ENCODE results near the gene ABCC5. TPM values are rescaled to one million over a fixed set of nuclear protein-coding genes. Genes with fewer than 3 reads are reported as not detected.

The ABCC5 gene
- total and polyA plus RNA-seq, 2 experiments from 2014 or later: 27.8 to 41.4 TPM

DNA sequence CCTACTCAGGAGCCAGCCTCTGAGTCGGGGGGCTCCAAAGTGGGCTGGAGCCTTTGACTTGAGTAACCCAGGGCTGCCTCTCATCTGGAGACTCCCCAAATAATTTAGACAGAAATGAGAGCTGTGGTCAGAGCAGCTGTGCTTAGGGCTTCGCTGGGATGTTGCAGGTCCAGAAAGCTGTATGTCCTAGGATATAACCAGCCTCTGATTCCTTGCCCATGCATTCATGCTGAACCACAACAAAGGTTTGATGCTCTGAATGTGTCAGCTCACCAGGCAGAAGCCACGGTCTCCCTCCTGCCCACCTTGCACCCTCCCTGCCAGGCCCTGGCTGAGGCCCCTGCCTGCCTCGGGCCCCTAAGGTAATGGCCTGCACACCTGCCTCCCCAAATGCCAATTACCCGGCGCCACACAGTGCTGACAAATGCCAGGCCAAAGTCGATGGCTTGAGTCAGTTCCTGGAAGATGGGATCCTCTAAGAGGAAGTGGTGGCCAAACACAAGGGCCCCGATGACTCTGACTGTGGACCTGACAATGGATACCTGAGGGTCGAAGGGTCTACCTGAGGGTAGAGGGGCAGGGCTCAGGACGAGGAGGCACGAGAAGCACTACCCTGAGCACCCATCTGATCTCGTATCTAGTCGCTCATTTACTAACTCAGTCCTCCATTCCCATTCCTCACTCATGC, 111.3 kb downstream of the ABCC5 start:
- Histone ChIP-seq H3K27me3 (no peaks in the 10 kb centered on the region), H3K27ac (no peak overlapping the region), H3K4me3 (no peak overlapping the region), H3K4me2 (no peak overlapping the region), H3K9me2 (replicated peaks; ENCODE audit: insufficient read depth) (no peaks in the 10 kb centered on the region), H2AFZ (no peak overlapping the region), H3K4me1 (ENCODE audit: insufficient read depth) (no peaks in the 10 kb centered on the region), H3K79me2 (no peaks in the 10 kb centered on the region), H4K20me1 (ENCODE audit: insufficient read depth, poor library complexity, severe bottlenecking) (no peaks in the 10 kb centered on the region), H3K36me3 (replicated peaks; ENCODE audit: insufficient read depth, low read depth) (no peaks in the 10 kb centered on the region), H3K9me3 (ENCODE audit: low read depth) (no peaks in the 10 kb centered on the region)
- DNase-seq (ENCODE audit: low spot score): no peak
- no peak for TF ChIP-seq EZH2 (IDR thresholded peaks at IDR 0.05; ENCODE audit: borderline replicate concordance)
- TF ChIP-seq, protein P1, sequence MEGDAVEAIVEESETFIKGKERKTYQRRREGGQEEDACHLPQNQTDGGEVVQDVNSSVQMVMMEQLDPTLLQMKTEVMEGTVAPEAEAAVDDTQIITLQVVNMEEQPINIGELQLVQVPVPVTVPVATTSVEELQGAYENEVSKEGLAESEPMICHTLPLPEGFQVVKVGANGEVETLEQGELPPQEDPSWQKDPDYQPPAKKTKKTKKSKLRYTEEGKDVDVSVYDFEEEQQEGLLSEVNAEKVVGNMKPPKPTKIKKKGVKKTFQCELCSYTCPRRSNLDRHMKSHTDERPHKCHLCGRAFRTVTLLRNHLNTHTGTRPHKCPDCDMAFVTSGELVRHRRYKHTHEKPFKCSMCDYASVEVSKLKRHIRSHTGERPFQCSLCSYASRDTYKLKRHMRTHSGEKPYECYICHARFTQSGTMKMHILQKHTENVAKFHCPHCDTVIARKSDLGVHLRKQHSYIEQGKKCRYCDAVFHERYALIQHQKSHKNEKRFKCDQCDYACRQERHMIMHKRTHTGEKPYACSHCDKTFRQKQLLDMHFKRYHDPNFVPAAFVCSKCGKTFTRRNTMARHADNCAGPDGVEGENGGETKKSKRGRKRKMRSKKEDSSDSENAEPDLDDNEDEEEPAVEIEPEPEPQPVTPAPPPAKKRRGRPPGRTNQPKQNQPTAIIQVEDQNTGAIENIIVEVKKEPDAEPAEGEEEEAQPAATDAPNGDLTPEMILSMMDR (IDR thresholded peaks at IDR 0.05; ENCODE audit: poor library complexity): no peak
- no peak for TF ChIP-seq EZH2phosphoT487 (IDR thresholded peaks at IDR 0.05; ENCODE audit: low read depth, severe bottlenecking, unreplicated experiment)
- 83% methylated on average over 13 of the region's 13 CpGs for WGBS (ENCODE audit: low lambda C conversion rate, missing lambda C conversion rate)

DNA sequence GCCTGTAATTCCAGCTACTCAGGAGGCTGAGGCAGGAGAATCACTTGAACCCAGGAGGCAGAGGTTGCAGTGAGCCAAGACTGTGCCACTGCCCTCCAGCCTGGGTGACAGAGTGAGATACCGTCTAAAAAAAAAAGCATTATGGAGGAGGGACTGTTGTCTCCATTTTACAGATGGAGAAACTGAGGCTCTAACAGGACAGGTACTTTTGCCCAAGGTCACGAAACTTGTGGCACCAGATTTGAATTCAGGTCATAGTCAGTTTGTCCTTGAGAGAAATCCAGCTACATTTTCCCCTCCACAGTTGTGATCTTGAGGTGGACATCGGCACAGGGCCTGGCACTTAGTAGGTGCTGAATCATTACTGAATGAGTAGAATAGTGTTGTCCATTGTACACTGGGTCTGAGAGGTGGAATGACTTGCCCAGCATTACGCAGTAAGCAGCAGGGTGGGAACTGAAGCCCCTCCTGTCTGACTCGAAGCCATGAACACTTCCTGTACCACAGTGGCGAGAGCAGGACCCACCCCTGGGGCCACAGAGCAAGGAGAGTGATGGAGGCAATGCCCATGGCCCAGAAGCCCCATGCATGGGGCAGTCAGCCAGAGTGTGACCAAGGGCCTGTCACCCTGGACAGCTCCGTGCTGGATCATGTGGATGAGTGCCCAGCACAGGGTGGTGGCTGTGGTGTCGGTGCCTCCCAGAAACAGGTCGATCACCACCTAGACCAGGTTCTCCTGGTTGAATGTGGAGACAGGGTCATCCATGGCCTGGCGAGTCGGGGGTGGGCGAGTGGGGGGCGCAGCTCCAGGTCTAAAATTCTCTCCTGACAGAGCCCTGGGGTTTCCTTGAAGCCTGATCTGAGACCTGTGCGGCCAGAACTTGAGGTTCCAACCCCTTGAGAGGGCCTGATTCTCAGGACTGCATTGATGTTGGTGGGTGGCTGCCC, 112.6 kb downstream of the ABCC5 start:
- Histone ChIP-seq H3K27ac (no peak overlapping the region), H3K9me2 (replicated peaks; ENCODE audit: insufficient read depth) (no peaks in the 10 kb centered on the region), H3K27me3 (no peaks in the 10 kb centered on the region), H3K4me3 (no peak overlapping the region), H4K20me1 (ENCODE audit: insufficient read depth, poor library complexity, severe bottlenecking) (no peaks in the 10 kb centered on the region), H3K36me3 (replicated peaks; ENCODE audit: insufficient read depth, low read depth) (no peaks in the 10 kb centered on the region), H3K79me2 (no peaks in the 10 kb centered on the region), H2AFZ (no peak overlapping the region), H3K4me1 (ENCODE audit: insufficient read depth) (no peaks in the 10 kb centered on the region), H3K9me3 (ENCODE audit: low read depth) (no peaks in the 10 kb centered on the region), H3K4me2 (no peak overlapping the region)
- DNase-seq (ENCODE audit: low spot score): no peak
- TF ChIP-seq, protein P1 (IDR thresholded peaks at IDR 0.05; ENCODE audit: poor library complexity): no peak
- TF ChIP-seq EZH2 (IDR thresholded peaks at IDR 0.05; ENCODE audit: borderline replicate concordance) (no peak), EZH2phosphoT487 (IDR thresholded peaks at IDR 0.05; ENCODE audit: low read depth, severe bottlenecking, unreplicated experiment) (no peak)
- WGBS (ENCODE audit: low lambda C conversion rate, missing lambda C conversion rate): 87% methylated on average over 11 of the region's 14 CpGs

DNA sequence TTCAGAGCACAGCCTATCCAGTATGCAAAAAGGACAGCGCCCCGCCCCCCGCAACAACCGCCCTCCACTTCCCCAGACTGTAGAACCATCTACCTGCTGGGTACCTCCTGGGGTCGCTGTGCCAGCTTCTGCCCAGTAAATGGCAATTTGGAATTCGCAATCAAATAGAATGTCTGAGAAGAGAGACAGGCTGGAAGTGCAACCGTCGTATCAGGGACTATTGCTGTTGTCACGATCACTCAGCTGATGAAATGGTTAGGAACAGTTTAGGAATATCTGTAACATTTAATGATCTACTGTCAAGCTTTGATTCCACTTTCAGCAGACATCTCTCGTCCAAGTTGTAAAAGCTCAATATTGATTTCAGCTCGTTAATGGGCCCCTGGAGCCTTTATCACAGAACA, 119.7 kb downstream of the ABCC5 start:
- Histone ChIP-seq H3K9me2 (replicated peaks; ENCODE audit: insufficient read depth) (no peaks in the 10 kb centered on the region), H3K79me2 (no peaks in the 10 kb centered on the region), H3K4me2 (no peak overlapping the region), H3K27ac (no peak overlapping the region), H3K27me3 (no peaks in the 10 kb centered on the region), H3K36me3 (replicated peaks; ENCODE audit: insufficient read depth, low read depth) (no peaks in the 10 kb centered on the region), H2AFZ (no peak overlapping the region), H3K4me1 (ENCODE audit: insufficient read depth) (no peaks in the 10 kb centered on the region), H3K4me3 (no peak overlapping the region), H3K9me3 (ENCODE audit: low read depth) (no peaks in the 10 kb centered on the region), H4K20me1 (ENCODE audit: insufficient read depth, poor library complexity, severe bottlenecking) (no peaks in the 10 kb centered on the region)
- WGBS (ENCODE audit: low lambda C conversion rate, missing lambda C conversion rate): 80% methylated on average over 11 of the region's 11 CpGs
- DNase-seq (ENCODE audit: low spot score): no peak
- TF ChIP-seq, protein P1 (IDR thresholded peaks at IDR 0.05; ENCODE audit: poor library complexity): no peak
- no peak for TF ChIP-seq EZH2 (IDR thresholded peaks at IDR 0.05; ENCODE audit: borderline replicate concordance)
- TF ChIP-seq EZH2phosphoT487 (IDR thresholded peaks at IDR 0.05; ENCODE audit: low read depth, severe bottlenecking, unreplicated experiment): no peak

Data from hepatocyte (in vitro differentiated cells).